ENCODE data around the gene CLIC4. TPM values are rescaled to one million over a fixed set of nuclear protein-coding genes. Genes with fewer than 3 reads are reported as not detected.

Gene CLIC4
- total RNA-seq, 1 donor from 2014 or later = 18.2 TPM

GRCh38 chr1:24759492-24759891, 14.2 kb downstream of the CLIC4 start:
- DNase-seq (ENCODE audit: low spot score) = no peak
- H3K9me3 Mint-ChIP-seq = no peaks in the 10 kb centered on the region
- H3K27ac Mint-ChIP-seq = no peak overlapping the region
- no peaks in the 10 kb centered on the region for H3K27me3 Mint-ChIP-seq (ENCODE audit: low read depth)
- no peaks in the 10 kb centered on the region for H3K4me1 Mint-ChIP-seq (ENCODE audit: low read depth)
- H3K36me3 Mint-ChIP-seq (ENCODE audit: low read depth) = no peaks in the 10 kb centered on the region
- H3K4me3 Mint-ChIP-seq (ENCODE audit: low read depth) = no peak overlapping the region
- intact Hi-C loops (cut with micrococcal nuclease) = no loop called here

- H3K36me3 Mint-ChIP-seq (ENCODE audit: low read depth) = no peaks in the 10 kb centered on the region
These were observed 16.3 kb downstream of the CLIC4 start for GRCh38 chr1:24761582-24761981.

GRCh38 chr1:24762133-24762676, 17.0 kb downstream of the CLIC4 start:
- no peak for DNase-seq (ENCODE audit: low spot score)
- intact Hi-C loops (cut with micrococcal nuclease) = no loop called here
- Mint-ChIP-seq H3K27me3 (ENCODE audit: low read depth) (no peaks in the 10 kb centered on the region), H3K9me3 (no peaks in the 10 kb centered on the region), H3K27ac (no peak overlapping the region), H3K4me3 (ENCODE audit: low read depth) (no peak overlapping the region), H3K36me3 (ENCODE audit: low read depth) (no peaks in the 10 kb centered on the region), H3K4me1 (ENCODE audit: low read depth) (peaks cover 2% of the 10 kb centered on the region)

More at GRCh38 chr1:24761582-24761981, 16.3 kb downstream of the CLIC4 start:
- Mint-ChIP-seq H3K9me3 (no peaks in the 10 kb centered on the region), H3K27me3 (ENCODE audit: low read depth) (no peaks in the 10 kb centered on the region), H3K4me3 (ENCODE audit: low read depth) (no peak overlapping the region), H3K4me1 (ENCODE audit: low read depth) (peaks cover 2% of the 10 kb centered on the region), H3K27ac (no peak overlapping the region)
- DNase-seq (ENCODE audit: low spot score) = no peak
- intact Hi-C loops (cut with micrococcal nuclease) = no loop called here

- Mint-ChIP-seq H3K4me3 (ENCODE audit: low read depth) (no peak overlapping the region), H3K27ac (no peak overlapping the region), H3K4me1 (ENCODE audit: low read depth) (peaks cover 2% of the 10 kb centered on the region), H3K36me3 (ENCODE audit: low read depth) (no peaks in the 10 kb centered on the region), H3K9me3 (no peaks in the 10 kb centered on the region), H3K27me3 (ENCODE audit: low read depth) (no peaks in the 10 kb centered on the region)
- no peak for DNase-seq (ENCODE audit: low spot score)
- intact Hi-C loops (cut with micrococcal nuclease) = no loop called here
These were observed 18.4 kb downstream of the CLIC4 start for GRCh38 chr1:24763671-24764070.

GRCh38 chr1:24764439-24764838, 19.2 kb downstream of the CLIC4 start:
- Mint-ChIP-seq H3K27ac (no peak overlapping the region), H3K9me3 (no peaks in the 10 kb centered on the region), H3K27me3 (ENCODE audit: low read depth) (no peaks in the 10 kb centered on the region), H3K4me3 (ENCODE audit: low read depth) (no peak overlapping the region), H3K4me1 (ENCODE audit: low read depth) (peaks cover 4% of the 10 kb centered on the region), H3K36me3 (ENCODE audit: low read depth) (no peaks in the 10 kb centered on the region)
- no peak for DNase-seq (ENCODE audit: low spot score)
- intact Hi-C loops (cut with micrococcal nuclease) = no loop called here

GRCh38 chr1:24764848-24765247, 19.6 kb downstream of the CLIC4 start:
- DNase-seq (ENCODE audit: low spot score) = no peak
- Mint-ChIP-seq H3K4me3 (ENCODE audit: low read depth) (no peak overlapping the region), H3K27me3 (ENCODE audit: low read depth) (no peaks in the 10 kb centered on the region), H3K4me1 (ENCODE audit: low read depth) (peaks cover 4% of the 10 kb centered on the region), H3K27ac (no peak overlapping the region), H3K9me3 (no peaks in the 10 kb centered on the region), H3K36me3 (ENCODE audit: low read depth) (no peaks in the 10 kb centered on the region)
- intact Hi-C loops (cut with micrococcal nuclease) = no loop called here

- H3K27me3 Mint-ChIP-seq (ENCODE audit: low read depth) = no peaks in the 10 kb centered on the region
- intact Hi-C loops (cut with micrococcal nuclease) = no loop called here
- H3K4me3 Mint-ChIP-seq (ENCODE audit: low read depth) = no peak overlapping the region
- H3K4me1 Mint-ChIP-seq (ENCODE audit: low read depth) = peaks cover 8% of the 10 kb centered on the region
- no peak overlapping the region for H3K27ac Mint-ChIP-seq
- no peaks in the 10 kb centered on the region for H3K9me3 Mint-ChIP-seq
- no peaks in the 10 kb centered on the region for H3K36me3 Mint-ChIP-seq (ENCODE audit: low read depth)
- DNase-seq (ENCODE audit: low spot score) = no peak
These were observed 20.2 kb downstream of the CLIC4 start for GRCh38 chr1:24765308-24765988.

- Mint-ChIP-seq H3K27me3 (ENCODE audit: low read depth) (peaks cover 2% of the 10 kb centered on the region), H3K27ac (no peak overlapping the region), H3K9me3 (no peaks in the 10 kb centered on the region), H3K4me3 (ENCODE audit: low read depth) (no peak overlapping the region), H3K4me1 (ENCODE audit: low read depth) (peaks cover 16% of the 10 kb centered on the region), H3K36me3 (ENCODE audit: low read depth) (peaks cover 3% of the 10 kb centered on the region)
- DNase-seq (ENCODE audit: low spot score) = no peak
- intact Hi-C loops (cut with micrococcal nuclease) = no loop called here
These were observed 22.1 kb downstream of the CLIC4 start for GRCh38 chr1:24767351-24767750.

GRCh38 chr1:24768873-24769605, 23.8 kb downstream of the CLIC4 start:
- Mint-ChIP-seq H3K36me3 (ENCODE audit: low read depth) (peaks cover 3% of the 10 kb centered on the region), H3K4me3 (ENCODE audit: low read depth) (no peak overlapping the region), H3K4me1 (ENCODE audit: low read depth) (peaks cover 16% of the 10 kb centered on the region), H3K27me3 (ENCODE audit: low read depth) (peaks cover 2% of the 10 kb centered on the region), H3K9me3 (no peaks in the 10 kb centered on the region), H3K27ac (no peak overlapping the region)
- DNase-seq (ENCODE audit: low spot score) = no peak
- intact Hi-C loops (cut with micrococcal nuclease) = no loop called here

GRCh38 chr1:24769656-24770651, 24.7 kb downstream of the CLIC4 start:
- no peak overlapping the region for H3K27ac Mint-ChIP-seq
- peaks cover 16% of the 10 kb centered on the region for H3K4me1 Mint-ChIP-seq (ENCODE audit: low read depth)
- DNase-seq (ENCODE audit: low spot score) = no peak
- peaks cover 2% of the 10 kb centered on the region for H3K27me3 Mint-ChIP-seq (ENCODE audit: low read depth)
- no peaks in the 10 kb centered on the region for H3K9me3 Mint-ChIP-seq
- H3K4me3 Mint-ChIP-seq (ENCODE audit: low read depth) = no peak overlapping the region
- peaks cover 3% of the 10 kb centered on the region for H3K36me3 Mint-ChIP-seq (ENCODE audit: low read depth)
- intact Hi-C loops (cut with micrococcal nuclease) = no loop called here

- Mint-ChIP-seq H3K4me1 (ENCODE audit: low read depth) (peaks cover 14% of the 10 kb centered on the region), H3K36me3 (ENCODE audit: low read depth) (peaks cover 3% of the 10 kb centered on the region), H3K9me3 (no peaks in the 10 kb centered on the region), H3K27me3 (ENCODE audit: low read depth) (peaks cover 2% of the 10 kb centered on the region), H3K27ac (no peak overlapping the region), H3K4me3 (ENCODE audit: low read depth) (no peak overlapping the region)
- no peak for DNase-seq (ENCODE audit: low spot score)
- intact Hi-C loops (cut with micrococcal nuclease) = no loop called here
These were observed 25.6 kb downstream of the CLIC4 start for GRCh38 chr1:24770881-24771280.

- no peak for DNase-seq (ENCODE audit: low spot score)
- intact Hi-C loops (cut with micrococcal nuclease) = no loop called here
- Mint-ChIP-seq H3K4me1 (ENCODE audit: low read depth) (peaks cover 14% of the 10 kb centered on the region), H3K27ac (no peak overlapping the region), H3K27me3 (ENCODE audit: low read depth) (peaks cover 2% of the 10 kb centered on the region), H3K4me3 (ENCODE audit: low read depth) (no peak overlapping the region), H3K36me3 (ENCODE audit: low read depth) (peaks cover 3% of the 10 kb centered on the region), H3K9me3 (no peaks in the 10 kb centered on the region)
These were observed 26.3 kb downstream of the CLIC4 start for GRCh38 chr1:24771574-24771973.
